UCSD-AML1 (cell line): ENCODE results near the gene SLC25A25.

Experiments
- DNase-seq: peaks from one replicate; lab custom pipeline; 2025; ENCODE audit not compliant: unreplicated experiment; lab: John Stamatoyannopoulos, UW

Gene SLC25A25

GRCh38 chr9:128143525-128144238, 75.7 kb downstream of the SLC25A25 start:
- DNase-seq, result no peak

- DNase-seq, result no peak
These were observed 76.5 kb downstream of the SLC25A25 start for GRCh38 chr9:128144239-128145181.

DNA sequence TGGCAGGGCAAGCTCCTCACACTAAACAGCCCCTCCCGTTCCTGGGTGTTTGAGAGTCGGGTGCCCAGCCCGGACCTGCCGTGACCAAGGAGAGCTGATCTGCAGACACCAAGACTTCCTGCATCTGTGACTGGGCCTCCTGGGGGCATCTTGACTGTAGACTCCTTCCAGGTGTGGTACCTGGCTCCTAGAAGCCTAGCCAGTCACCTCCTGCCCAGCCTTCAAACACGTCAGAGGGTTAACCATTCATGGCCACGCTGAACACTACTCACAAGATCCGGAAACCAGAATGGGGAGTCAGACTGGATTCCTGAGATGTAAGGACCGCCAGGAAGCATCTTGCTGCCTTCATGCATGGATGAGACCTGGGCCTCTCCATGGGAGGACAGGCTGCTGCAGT, 77.5 kb downstream of the SLC25A25 start:
- DNase-seq, result no peak

DNA sequence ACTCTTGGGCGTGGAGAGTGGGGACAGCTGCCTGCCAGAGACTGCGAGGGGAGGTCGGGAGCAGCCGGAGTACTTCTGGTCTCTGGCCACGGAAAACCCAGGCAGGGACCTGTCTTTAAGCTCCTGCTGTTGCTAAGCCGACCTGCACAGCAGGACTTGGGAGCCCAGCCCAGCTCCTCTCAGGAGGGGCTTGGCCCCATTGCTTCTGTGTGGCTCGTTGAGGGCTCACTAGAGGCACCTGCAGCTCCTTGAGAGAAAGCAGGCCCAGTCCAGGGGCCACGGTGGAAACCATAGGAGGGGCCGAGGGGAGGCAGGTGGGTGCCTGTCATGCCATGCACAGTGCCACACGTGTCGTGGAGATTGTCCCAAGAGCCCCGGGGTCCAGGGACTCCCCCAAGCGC, 77.9 kb downstream of the SLC25A25 start:
- no peak for DNase-seq

DNA sequence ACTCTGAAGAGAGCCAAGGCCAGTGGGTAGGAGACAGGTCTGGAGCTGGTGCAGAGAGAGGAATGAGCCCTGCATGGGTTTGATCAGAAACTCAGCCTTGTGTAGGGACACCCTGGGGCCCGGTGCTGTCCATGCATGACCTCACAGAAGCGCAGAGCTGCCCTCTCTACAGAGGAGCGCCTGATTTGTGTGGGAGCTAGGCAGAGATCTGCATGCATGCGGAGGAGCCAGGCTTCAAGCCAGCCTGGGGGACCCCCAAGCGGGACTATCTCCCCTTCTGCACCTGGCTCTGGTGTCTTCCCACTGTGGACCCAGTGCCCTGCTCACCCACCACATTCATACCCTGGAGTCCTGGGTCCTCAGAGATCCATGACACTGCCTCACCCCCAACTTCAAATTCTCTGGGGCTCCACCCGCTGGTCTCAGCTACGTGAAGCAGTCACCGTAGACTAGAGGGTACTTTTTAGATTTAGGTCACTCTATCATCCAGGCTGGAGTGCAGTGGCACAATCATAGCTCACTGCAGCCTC, 78.6 kb downstream of the SLC25A25 start:
- DNase-seq, result no peak

DNA sequence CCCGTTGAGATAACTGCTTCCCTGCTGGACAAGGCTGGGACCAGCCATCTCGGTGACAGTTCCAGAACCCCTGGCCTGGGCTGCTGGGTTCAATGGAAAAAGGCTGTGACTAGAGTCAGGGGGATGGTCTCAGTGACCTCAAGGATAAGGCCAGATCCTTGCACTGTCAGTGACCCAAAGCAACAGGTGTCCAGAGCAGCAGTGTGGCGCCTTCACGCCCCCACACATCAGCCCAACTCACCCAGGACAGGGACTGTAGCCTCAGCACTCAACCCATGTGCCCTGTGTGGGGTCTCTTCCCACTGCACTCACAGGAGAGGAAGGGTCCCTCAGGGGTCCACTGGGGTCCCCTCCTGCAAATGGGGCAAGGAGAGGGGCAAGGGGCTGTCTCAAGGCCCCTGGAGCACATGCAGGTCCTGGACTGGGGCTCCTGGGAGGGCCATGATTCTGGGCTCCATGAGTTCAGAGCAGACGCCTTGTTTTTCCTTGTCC, 80.5 kb downstream of the SLC25A25 start:
- no peak for DNase-seq

- no peak for DNase-seq
These were observed 81.1 kb downstream of the SLC25A25 start, which contains the start of gene LCN2 for GRCh38 chr9:128149001-128149701. TSS of gene LCN2 (plus strand) at chr9:128149453. CDS start at chr9:128149526, 73 bp downstream.

GRCh38 chr9:128149951-128150593, 82.0 kb downstream of the SLC25A25 start:
- DNase-seq, result peak; percentile 61

GRCh38 chr9:128150594-128151308, 82.7 kb downstream of the SLC25A25 start:
- DNase-seq, result peak; percentile 57

GRCh38 chr9:128151309-128152132, 83.5 kb downstream of the SLC25A25 start:
- no peak for DNase-seq

DNA sequence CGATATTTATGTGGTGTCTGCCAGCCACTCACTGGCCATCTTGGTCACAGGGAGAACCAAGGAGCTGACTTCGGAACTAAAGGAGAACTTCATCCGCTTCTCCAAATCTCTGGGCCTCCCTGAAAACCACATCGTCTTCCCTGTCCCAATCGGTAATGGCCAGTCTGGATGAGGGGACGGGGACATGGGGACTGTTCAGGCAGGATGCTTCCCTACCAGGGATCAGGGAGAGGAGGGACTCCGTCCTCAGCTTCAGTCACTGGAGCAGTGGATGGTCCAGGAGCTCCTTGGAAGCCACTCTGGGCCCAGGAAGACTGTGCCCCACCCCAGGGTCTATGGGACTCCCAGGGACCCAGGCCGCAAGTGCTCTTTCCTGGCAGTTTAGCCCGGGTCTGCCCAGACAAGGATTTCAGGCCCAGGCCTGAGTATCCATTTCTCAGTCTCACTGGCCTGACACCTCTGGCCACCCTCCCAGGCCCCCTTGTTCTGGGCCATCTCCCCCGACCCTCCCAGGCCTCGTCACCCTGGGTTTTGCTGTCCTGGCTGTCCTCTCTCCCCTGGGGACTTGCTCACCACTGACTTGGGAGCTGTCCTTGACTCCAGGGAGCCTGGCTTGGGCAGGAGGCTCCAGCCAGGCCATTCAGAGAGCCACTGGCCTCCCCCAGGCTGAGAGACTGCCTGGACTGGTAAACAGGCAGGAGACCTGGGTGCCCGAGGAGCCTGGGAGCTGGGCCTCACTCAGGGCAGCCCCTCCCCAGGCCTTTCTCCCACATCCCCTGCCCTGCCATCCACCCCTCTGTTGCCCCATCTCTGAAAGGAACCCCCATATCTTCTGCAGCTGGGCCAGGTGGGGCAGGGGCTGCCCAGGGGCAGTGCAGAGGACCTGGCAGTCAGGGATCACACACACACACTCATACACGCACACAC, 84.4 kb downstream of the SLC25A25 start:
- DNase-seq, result no peak

DNA sequence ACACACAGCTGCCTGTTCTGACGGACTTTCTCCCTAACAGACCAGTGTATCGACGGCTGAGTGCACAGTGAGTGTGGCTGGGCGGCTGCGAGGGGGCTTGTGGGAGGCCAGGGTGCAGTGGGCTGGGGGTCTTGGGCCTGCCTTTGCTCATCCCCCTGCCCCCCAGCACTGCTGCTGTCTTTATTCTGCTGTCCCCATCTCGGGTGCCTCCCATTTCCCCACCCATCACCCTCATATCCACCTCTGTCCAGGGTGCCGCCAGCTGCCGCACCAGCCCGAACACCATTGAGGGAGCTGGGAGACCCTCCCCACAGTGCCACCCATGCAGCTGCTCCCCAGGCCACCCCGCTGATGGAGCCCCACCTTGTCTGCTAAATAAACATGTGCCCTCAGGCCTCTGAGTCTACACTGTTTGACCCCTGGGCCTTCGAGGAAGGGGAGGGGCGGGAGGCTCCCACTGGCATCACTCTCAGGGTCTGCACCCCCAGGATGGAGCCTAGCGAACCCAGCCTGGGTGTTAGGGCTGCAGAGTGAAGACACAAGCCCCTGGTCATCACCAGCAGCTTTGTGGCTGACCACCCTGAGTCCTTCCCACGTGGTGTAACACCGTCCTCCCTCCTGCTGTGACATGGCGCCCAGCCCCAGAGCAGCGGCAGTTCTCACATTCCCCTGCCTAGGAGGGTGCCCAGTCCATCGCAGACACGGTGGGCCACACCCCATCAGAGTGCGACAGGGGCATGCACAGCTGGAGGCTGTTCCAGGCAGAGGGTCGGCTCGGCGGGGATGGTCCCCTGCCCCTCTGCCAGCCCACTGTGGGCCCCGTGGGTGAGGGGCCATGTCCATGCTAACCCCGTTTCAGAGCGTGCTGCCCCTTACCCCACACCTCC, 85.3 kb downstream of the SLC25A25 start:
- no peak for DNase-seq

DNA sequence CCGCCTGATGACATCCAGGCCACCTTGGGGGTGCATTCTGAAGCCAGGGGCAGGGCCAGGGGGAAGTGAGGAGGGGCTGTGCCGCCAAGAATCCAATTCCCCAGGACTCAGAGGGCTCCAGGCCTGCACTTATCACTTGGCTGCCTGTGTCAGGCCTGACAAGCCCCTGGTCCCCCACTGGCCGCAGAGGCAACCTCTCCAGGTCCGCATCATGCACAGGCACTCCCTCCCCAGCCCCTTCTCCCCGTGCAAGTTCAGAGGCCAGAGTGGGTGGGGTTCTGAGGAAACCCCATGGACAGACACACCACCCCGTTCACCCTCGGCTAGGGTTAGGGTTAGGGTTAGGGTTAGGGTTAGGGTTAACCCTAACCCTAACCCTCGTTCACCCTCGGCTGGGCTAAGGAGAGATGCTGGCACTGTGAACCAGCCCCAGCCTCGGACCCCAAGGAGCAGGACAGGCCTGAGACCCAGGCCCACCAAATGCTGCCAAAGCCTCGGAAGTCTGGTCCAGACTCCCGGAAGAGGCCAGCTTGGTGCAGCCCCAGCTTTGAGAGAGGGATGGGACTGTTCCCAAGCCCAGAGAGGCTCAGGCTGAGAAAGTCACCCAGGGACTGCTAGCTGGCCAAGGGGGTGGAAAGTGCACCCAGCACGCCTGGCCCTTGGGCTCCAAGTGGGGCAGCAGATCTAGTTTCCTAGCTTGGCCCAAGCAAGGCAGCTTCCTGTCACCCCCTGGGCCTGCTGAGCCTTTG, 86.1 kb downstream of the SLC25A25 start:
- DNase-seq, result no peak

DNA sequence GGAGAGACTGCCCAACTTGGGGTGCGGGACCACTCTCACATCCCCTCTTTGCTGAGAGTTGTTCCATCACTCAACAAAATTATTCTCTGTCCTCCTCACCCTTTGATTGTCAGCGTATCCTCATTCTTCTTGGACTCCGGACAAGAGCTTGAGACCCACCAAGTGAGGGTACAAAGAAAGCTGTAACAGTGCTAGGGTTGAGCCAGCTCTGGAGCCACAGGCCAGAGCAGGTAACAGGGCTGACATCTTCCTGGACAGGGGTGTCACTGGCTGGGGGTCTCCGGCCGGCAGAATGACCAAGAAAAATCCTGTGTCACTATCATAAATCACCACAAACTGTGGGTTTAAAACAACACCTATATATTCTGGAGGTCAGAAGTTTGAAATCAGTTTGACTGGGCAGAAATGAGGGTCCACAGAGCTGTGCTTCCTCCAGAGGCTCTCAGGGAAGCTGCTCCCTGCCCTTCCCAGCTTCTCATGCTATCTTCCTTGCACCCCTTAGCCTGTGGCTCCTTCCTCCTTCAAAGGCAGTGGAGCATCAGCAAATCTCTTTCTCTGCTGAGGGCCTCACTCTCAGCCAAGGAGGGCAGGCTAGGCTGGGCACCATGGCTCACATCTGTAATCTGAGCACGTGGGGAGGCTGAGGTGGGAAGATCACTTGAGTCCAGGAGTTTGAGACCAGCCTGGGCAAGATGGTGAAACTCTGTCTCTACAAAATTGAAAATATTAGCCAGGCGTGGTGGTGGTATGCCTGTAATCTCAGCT, 87.9 kb downstream of the SLC25A25 start:
- no peak for DNase-seq
